Measurements from ENCODE around the gene KCNH3. TPM values are rescaled to one million over a fixed set of nuclear protein-coding genes. Genes with fewer than 3 reads are reported as not detected.

KCNH3 gene
- total and polyA plus RNA-seq, 3 donors from 2014 or later = 4.5 to 8.3 (median 4.5) TPM

DNA sequence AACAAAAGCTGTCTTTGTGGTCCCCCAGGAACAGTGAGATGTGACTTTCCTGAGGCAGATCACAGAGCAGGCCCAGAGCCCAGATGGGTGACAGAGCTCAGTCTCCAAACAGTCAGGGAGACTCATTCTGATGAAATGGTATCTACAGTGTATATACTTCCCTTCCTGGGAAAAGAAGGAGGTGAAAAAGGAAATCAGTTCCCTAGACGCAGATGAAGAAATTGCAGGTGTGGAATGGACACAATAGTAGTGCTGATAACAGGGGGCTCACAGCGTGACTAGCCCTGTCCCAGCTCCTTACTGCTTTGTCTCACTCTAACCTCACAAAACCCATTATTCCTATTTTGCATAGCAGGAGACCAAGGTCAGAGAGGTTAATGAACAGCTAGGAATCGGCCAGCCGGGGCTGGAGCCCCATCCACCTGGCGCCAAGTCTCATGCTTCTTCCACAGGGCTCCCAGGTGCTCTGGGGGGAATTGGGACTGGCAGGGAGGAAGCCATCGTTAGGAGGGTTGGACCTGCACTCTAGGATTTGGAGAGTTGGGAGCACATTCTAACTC, 11.9 kb downstream of the KCNH3 start:
- intact Hi-C loops (cut with DNase I; ENCODE audit: low total_unique reads) = no loop called here
- no peak overlapping the region for H3K4me3 ChIP-seq
- no peak overlapping the region for H3K27ac ChIP-seq
- 86 to 88% methylated on average over 6 of the region's 6 CpGs for WGBS, 2 donors
- peaks cover 4% of the 10 kb centered on the region for H3K4me1 ChIP-seq
- H3K27me3 ChIP-seq = no peaks in the 10 kb centered on the region
- H3K36me3 ChIP-seq (ENCODE audit: low read depth, missing control alignments) = no peaks in the 10 kb centered on the region
- no peak for TF ChIP-seq POLR2A (IDR thresholded peaks at IDR 0.05)
- TF ChIP-seq, protein P1, sequence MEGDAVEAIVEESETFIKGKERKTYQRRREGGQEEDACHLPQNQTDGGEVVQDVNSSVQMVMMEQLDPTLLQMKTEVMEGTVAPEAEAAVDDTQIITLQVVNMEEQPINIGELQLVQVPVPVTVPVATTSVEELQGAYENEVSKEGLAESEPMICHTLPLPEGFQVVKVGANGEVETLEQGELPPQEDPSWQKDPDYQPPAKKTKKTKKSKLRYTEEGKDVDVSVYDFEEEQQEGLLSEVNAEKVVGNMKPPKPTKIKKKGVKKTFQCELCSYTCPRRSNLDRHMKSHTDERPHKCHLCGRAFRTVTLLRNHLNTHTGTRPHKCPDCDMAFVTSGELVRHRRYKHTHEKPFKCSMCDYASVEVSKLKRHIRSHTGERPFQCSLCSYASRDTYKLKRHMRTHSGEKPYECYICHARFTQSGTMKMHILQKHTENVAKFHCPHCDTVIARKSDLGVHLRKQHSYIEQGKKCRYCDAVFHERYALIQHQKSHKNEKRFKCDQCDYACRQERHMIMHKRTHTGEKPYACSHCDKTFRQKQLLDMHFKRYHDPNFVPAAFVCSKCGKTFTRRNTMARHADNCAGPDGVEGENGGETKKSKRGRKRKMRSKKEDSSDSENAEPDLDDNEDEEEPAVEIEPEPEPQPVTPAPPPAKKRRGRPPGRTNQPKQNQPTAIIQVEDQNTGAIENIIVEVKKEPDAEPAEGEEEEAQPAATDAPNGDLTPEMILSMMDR (IDR thresholded peaks at IDR 0.05) = no peak
- DNase-seq = no peak
- H3K9me3 ChIP-seq = no peaks in the 10 kb centered on the region

DNA sequence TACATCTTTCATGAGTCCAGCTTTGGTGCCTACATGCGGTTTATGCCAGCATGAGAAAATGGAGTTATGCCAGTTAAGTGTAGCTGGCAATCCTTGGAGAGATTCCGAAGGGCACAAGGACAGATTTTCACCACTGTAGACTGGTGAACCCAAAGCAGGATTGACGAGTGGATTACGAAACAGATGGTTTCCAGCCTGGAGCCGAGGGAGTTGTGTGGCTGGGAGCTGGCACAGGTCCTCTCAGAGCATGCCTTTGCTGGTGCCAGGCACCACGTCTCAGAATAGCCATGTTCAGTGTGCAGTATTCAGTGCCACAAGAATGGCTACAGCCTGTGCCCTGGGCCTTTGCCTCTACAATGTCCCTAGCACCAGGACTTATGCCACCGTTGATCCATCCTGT, 13.2 kb downstream of the KCNH3 start:
- no peaks in the 10 kb centered on the region for H3K27me3 ChIP-seq
- H3K36me3 ChIP-seq (ENCODE audit: low read depth, missing control alignments) = no peaks in the 10 kb centered on the region
- no peak overlapping the region for H3K4me3 ChIP-seq
- WGBS, 2 donors = 82 to 89% methylated on average over 7 of the region's 7 CpGs
- intact Hi-C loops (cut with DNase I; ENCODE audit: low total_unique reads) = no loop called here
- H3K4me1 ChIP-seq = peaks cover 4% of the 10 kb centered on the region
- no peak for DNase-seq
- TF ChIP-seq, protein P1 (IDR thresholded peaks at IDR 0.05) = no peak
- no peaks in the 10 kb centered on the region for H3K9me3 ChIP-seq
- no peak overlapping the region for H3K27ac ChIP-seq

DNA sequence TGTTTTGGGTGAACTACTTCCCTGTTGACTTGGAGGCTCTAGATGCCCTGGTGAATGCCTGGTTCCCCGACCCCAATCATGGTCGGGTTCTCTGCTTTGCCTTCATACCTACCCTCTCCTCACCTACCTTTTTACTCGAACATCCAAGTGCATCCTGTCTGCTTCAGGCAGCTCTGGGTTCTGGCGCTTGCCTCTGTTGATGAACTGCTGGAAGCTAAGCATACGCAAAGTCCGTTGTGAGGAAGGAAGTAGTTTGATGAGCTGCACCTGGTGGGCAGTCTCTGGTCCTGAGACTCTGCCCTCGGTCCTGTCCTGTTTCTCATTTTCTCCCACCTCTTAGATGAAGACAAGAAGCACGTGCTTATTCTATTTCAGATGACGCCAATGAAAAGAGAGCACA, 13.6 kb downstream of the KCNH3 start:
- H3K36me3 ChIP-seq (ENCODE audit: low read depth, missing control alignments) = no peaks in the 10 kb centered on the region
- WGBS, 2 donors = 69 to 75% methylated on average over 9 of the region's 9 CpGs
- TF ChIP-seq, protein P1 (IDR thresholded peaks at IDR 0.05) = no peak
- TF ChIP-seq POLR2A (IDR thresholded peaks at IDR 0.05) = no peak

DNA sequence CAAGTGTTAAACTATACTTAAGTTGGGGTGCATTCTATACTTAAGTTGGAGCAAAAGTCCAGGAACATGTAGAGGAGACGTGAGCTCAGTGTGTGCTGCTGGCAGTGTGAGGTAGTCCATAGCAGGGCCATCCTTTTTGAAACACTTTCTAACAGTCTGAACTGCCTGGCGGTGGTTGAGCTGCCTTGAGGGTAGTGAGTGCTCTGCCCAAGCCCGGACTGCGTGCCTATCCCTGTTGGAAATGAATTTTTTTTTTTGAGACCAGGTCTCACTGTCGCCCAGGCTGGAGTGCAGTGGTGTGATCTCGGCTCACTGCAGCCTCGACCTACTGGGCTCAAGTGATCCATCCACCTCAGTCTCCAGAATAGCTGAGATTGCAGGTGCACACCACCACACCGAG, 14.1 kb downstream of the KCNH3 start:
- H3K27ac ChIP-seq = no peak overlapping the region
- no peak overlapping the region for H3K4me3 ChIP-seq
- H3K4me1 ChIP-seq = peaks cover 4% of the 10 kb centered on the region
- 84 to 94% methylated on average over 8 of the region's 8 CpGs for WGBS, 2 donors
- H3K9me3 ChIP-seq = no peaks in the 10 kb centered on the region
- intact Hi-C loops (cut with DNase I; ENCODE audit: low total_unique reads) = no loop called here
- no peak for DNase-seq
- TF ChIP-seq, protein P1 (IDR thresholded peaks at IDR 0.05) = no peak
- no peak for TF ChIP-seq POLR2A (IDR thresholded peaks at IDR 0.05)
- no peaks in the 10 kb centered on the region for H3K27me3 ChIP-seq
- no peaks in the 10 kb centered on the region for H3K36me3 ChIP-seq (ENCODE audit: low read depth, missing control alignments)

More for the DNA sequence above, 13.6 kb downstream of the KCNH3 start:
- Histone ChIP-seq H3K27ac (no peak overlapping the region), H3K9me3 (no peaks in the 10 kb centered on the region), H3K27me3 (no peaks in the 10 kb centered on the region), H3K4me1 (peaks cover 4% of the 10 kb centered on the region), H3K4me3 (no peak overlapping the region)
- intact Hi-C loops (cut with DNase I; ENCODE audit: low total_unique reads) = no loop called here
- DNase-seq = no peak

DNA sequence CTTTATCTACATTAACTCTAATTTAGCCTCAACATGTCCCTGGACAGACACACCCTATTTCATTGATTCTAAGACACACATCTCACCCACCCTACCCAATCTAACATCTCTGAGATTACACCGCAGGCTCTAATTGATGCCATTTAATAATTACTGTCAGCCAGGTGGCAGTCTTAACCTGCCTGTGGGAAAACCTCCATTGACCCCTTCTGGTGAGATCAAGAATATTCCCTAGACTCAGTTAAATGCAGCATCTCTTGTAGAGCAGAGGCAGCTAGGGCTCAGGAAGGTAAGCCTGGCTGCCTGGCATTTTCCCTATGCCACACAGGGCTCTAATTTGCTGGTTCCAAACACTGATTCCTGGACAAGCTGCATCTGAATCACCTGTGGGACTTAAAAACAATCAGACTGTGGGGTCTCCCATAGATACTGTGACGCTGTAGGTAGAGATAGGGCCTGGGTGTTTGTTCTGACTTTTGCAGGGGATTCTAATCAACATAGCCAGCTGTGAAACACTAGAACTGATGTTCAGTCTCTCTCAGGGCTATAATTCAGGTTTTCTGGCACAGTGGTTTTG, 14.8 kb downstream of the KCNH3 start:
- H3K4me1 ChIP-seq = peaks cover 4% of the 10 kb centered on the region
- H3K27me3 ChIP-seq = no peaks in the 10 kb centered on the region
- intact Hi-C loops (cut with DNase I; ENCODE audit: low total_unique reads) = no loop called here
- WGBS, 2 donors = 76 to 91% methylated on average over 2 of the region's 2 CpGs
- DNase-seq = no peak
- no peak overlapping the region for H3K4me3 ChIP-seq
- no peaks in the 10 kb centered on the region for H3K36me3 ChIP-seq (ENCODE audit: low read depth, missing control alignments)
- H3K27ac ChIP-seq = no peak overlapping the region
- H3K9me3 ChIP-seq = no peaks in the 10 kb centered on the region
- TF ChIP-seq, protein P1 (IDR thresholded peaks at IDR 0.05) = peak in 2 of 3 experiments; percentile 12 to 18
- TF ChIP-seq POLR2A (IDR thresholded peaks at IDR 0.05) = no peak

Data from testis (tissue), 3 donors.